ENCODE results near the gene SLC2A11.

SLC2A11 gene

DNA sequence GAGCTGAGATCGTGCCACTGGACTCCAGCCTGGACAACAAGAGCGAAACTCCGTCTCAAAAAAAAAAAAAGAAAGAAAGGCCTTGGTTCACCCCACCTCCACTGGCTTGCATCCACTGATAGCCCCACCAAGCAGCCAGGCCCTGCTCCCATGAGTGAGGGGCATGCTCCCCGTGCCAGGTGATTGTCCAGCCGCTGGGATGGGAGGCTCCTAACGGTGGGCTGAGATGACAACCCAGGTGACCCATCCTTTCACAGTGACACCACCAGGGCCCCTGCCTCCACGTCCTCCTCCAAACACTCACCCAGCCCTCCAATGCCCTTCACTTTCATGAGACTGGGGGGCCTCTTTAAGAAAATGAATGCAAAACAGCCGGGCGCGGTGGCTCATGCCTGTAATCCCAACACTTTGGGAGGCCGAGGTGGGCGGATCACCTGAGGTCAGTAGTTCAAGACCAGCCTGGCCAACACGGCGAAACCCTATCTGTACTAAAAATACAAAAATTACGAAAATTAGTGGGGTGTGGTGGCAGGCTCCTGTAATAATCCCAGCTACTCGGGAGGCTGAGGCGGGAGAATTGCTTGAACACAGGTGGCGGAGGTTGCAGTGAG lies 10.3 kb upstream of the SLC2A11 start:
- TF ChIP-seq POLR2A (IDR thresholded peaks at IDR 0.05; ENCODE audit: extremely low read depth, insufficient read length) (no peak), MYC (IDR thresholded peaks at IDR 0.05; ENCODE audit: low read depth, low read length) (no peak)
- TF ChIP-seq, protein P1, sequence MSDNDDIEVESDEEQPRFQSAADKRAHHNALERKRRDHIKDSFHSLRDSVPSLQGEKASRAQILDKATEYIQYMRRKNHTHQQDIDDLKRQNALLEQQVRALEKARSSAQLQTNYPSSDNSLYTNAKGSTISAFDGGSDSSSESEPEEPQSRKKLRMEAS (IDR thresholded peaks at IDR 0.05; ENCODE audit: low read depth, low read length): no peak
- no peak for DNase-seq (ENCODE audit: low read depth)
- H3K4me3 ChIP-seq (ENCODE audit: low read depth, low read length): no peak overlapping the region

DNA sequence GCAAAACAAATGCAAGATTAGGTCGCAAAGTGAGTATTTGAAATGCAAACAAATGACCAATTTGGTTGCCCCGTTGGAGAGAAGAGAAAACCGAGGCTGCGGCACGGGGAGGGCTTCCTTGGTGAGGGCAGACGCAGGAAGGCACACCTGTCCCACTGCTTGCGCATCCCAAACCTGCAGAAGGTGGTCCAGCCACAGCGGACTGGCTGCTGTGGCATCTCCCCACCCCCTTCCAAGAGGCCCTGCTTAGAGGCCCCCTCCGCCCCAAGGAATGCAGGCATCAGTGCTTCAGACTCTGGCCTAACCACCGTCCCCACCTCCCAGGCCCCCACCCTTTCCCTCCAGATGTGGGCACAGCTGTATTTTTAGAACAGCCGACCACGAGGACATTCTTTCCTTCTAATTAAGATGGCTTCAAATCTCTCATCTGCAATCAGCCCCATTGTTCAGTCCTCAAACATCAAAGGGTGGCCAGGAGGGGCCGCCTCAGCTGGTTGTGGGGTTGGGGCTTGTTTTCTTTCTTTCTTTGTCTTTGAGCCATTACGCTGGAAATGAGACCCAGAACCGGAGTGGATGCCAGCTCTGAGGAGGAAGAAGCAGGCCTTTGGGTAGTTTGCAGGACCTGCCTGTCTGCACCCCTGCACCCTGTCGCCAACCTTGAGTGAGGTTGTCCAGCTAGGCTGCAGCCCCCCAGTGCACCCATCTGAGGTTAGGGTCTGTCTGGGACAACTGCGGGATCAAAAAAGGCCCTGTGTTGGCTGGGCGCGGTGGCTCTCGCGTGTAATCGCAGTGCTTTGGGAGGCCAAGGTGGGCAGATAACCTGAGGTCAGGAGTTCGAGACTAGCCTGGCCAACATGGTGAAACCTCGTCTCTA lies 9.4 kb upstream of the SLC2A11 start:
- TF ChIP-seq MYC (IDR thresholded peaks at IDR 0.05; ENCODE audit: low read depth, low read length) (no peak), POLR2A (IDR thresholded peaks at IDR 0.05; ENCODE audit: extremely low read depth, insufficient read length) (no peak)
- TF ChIP-seq, protein P1 (IDR thresholded peaks at IDR 0.05; ENCODE audit: low read depth, low read length): no peak
- TF ChIP-seq, protein P2, sequence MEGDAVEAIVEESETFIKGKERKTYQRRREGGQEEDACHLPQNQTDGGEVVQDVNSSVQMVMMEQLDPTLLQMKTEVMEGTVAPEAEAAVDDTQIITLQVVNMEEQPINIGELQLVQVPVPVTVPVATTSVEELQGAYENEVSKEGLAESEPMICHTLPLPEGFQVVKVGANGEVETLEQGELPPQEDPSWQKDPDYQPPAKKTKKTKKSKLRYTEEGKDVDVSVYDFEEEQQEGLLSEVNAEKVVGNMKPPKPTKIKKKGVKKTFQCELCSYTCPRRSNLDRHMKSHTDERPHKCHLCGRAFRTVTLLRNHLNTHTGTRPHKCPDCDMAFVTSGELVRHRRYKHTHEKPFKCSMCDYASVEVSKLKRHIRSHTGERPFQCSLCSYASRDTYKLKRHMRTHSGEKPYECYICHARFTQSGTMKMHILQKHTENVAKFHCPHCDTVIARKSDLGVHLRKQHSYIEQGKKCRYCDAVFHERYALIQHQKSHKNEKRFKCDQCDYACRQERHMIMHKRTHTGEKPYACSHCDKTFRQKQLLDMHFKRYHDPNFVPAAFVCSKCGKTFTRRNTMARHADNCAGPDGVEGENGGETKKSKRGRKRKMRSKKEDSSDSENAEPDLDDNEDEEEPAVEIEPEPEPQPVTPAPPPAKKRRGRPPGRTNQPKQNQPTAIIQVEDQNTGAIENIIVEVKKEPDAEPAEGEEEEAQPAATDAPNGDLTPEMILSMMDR (IDR thresholded peaks at IDR 0.05; ENCODE audit: low read depth, low read length): no peak
- H3K4me3 ChIP-seq (ENCODE audit: low read depth, low read length): no peak overlapping the region
- no peak for DNase-seq (ENCODE audit: low read depth)

DNA sequence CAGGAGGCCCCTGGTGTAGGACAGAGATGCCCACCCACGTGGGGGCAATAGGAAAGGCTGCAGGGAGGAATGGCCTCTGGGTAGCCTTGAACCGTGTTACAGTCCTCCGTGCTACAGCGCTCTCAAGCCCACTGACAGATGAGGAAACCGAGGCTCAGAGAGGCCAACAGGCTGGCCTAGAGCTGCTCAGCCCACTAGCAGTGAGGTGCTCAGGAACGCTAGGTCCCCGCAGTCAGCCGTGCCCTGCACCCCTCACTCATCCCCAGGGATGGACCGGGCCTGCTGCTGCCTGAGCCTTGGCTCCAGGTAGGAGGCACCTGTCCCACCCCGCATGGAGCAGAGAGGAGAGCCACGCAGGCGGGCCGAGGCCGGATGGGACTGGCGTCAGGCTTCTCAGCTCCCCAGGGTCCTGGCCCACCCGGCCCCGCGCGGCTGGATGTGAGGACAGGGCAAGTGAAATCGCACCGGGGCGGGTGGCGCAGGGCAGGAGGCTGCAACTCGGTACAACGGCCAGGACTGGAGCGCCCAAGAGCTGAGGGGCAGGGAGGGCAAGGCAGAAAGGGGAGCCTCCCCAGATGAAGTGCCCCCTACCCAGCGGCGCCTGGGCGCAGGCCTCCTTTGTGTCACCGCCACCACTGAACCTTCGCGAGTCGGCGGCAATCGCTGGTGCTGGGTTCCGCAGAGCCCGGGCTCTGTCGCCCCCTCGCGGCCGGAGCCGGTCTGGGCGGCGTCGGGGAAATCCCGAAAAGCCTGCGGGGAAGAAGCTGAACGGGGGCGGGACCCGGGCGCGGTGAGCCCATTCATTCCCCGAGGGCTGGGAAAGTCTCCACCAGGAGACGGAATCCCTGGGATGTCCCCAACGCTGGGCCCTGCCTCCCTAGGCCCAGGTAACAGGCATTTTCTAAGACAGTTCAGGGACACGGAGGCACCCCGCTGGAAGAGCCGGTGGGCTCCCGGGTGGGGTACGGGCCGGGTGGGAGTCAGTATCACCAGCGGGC lies 8.4 kb upstream of the SLC2A11 start:
- TF ChIP-seq POLR2A (IDR thresholded peaks at IDR 0.05; ENCODE audit: extremely low read depth, insufficient read length) (no peak), MYC (IDR thresholded peaks at IDR 0.05; ENCODE audit: low read depth, low read length) (no peak)
- TF ChIP-seq, protein P2 (IDR thresholded peaks at IDR 0.05; ENCODE audit: low read depth, low read length): peak; percentile 88
- TF ChIP-seq, protein P1 (IDR thresholded peaks at IDR 0.05; ENCODE audit: low read depth, low read length): no peak
- DNase-seq (ENCODE audit: low read depth): peak; percentile 76
- no peak overlapping the region for H3K4me3 ChIP-seq (ENCODE audit: low read depth, low read length)

DNA sequence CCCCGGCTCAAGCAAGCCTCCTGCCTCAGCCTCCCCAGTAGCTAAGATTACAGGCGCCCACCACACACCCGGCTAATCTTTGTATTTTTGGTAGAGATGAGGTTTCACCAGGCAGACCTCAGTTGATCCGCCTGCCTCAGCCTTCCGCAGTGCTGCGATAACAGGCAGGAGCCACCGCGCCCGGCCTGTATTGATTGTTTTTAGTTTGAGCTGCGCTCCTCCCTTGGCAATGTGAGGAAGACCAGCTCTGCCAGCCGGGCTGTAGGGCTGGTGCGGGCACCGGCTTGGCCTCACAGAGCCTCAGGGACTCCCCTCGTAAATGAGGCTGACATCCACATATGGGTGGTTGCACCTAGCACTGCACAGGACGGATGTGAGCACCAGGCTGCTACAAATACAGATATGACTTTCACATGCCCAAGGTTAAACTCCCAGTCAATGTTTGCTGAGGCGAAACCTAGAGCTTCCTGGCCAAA lies 7.5 kb upstream of the SLC2A11 start:
- no peak overlapping the region for H3K4me3 ChIP-seq (ENCODE audit: low read depth, low read length)
- TF ChIP-seq, protein P1 (IDR thresholded peaks at IDR 0.05; ENCODE audit: low read depth, low read length): no peak
- no peak for TF ChIP-seq MYC (IDR thresholded peaks at IDR 0.05; ENCODE audit: low read depth, low read length)
- TF ChIP-seq POLR2A (IDR thresholded peaks at IDR 0.05; ENCODE audit: extremely low read depth, insufficient read length): no peak
- TF ChIP-seq, protein P2 (IDR thresholded peaks at IDR 0.05; ENCODE audit: low read depth, low read length): no peak
- DNase-seq (ENCODE audit: low read depth): no peak

DNA sequence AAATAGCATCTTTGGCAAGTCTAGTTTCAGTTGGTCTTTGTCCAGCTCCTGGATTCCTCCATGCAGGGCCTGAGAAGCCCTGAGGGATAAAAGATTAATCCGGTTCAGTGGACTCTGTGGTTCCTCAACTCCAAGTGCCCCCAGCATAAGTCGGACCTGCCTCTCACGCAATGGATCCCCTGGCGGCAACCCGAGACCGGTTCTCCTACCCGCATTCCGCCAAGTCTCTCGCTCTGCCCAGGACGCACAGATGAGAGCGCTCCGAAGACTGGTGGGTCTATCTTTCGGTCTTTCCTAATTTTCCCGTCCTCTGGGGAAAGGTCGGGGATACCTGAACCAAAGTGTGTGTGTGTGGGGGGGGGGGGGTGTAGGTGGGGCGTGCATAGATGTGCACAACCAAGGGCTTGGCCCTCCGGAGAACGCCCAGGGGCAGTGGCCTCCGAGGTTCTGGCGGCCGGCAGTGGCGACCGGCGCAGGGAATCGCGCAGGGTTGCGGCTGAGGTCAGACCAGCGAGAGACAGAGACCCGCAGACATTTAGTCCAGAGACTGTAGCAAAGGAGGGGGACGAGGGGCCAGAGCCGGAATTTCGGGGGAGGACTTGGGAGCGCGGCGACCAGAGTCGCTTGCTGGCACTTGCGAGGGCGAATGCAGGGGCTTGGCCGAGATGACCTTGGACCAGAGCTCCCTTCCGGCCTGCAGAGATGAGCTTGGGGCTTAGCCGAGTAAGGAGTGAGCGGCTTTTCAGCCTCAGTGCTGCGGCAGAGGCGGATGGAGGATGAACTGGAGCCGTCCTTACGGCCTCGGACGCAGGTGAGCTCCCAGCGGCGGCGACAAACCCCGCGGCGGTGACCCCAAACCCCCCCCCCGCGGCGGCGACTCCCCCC lies 712 bp upstream of the SLC2A11 start:
- no peak for DNase-seq (ENCODE audit: low read depth)
- H3K4me3 ChIP-seq (ENCODE audit: low read depth, low read length): peak overlapping the region; percentile 89
- TF ChIP-seq, protein P2 (IDR thresholded peaks at IDR 0.05; ENCODE audit: low read depth, low read length): no peak
- TF ChIP-seq, protein P1 (IDR thresholded peaks at IDR 0.05; ENCODE audit: low read depth, low read length): no peak
- TF ChIP-seq POLR2A (IDR thresholded peaks at IDR 0.05; ENCODE audit: extremely low read depth, insufficient read length) (no peak), MYC (IDR thresholded peaks at IDR 0.05; ENCODE audit: low read depth, low read length) (no peak)

Data from NB4 (cell line).